DND-41 (cell line): Measurements from ENCODE around the gene CPT1A.

Experiments
- ATAC-seq: fragments of 200-7000 bp; cut with Tn5 transposase; 3 replicates; pipeline ENCODE4 v1.9.1; 2021; ENCODE audit warnings: low read depth; ENCODE audit not compliant: insufficient read depth
- DNase-seq: peaks from one replicate; pipeline ENCODE4 v3.0.0-alpha.2; 2020
- H2AFZ ChIP-seq: 2 replicates; pipeline ENCODE4 v1.6.0; 2012; ENCODE audit warnings: low read depth, low read length
- H3K27ac ChIP-seq: 2 replicates; pipeline ENCODE4 v1.5.1; 2012; ENCODE audit warnings: low read length, inconsistent platforms
- H3K27me3 ChIP-seq: fragments of 200-600 bp; sonication (generic); 2 replicates; pipeline ENCODE4 v1.6.0; 2012; ENCODE audit warnings: low read length, mild to moderate bottlenecking, inconsistent platforms; ENCODE audit not compliant: insufficient read depth, poor library complexity
- H3K36me3 ChIP-seq: 2 replicates; pipeline ENCODE4 v1.5.1; 2012; ENCODE audit warnings: low read length, inconsistent platforms; ENCODE audit not compliant: insufficient read depth
- H3K4me1 ChIP-seq: 2 replicates; pipeline ENCODE4 v1.5.1; 2012; ENCODE audit warnings: mild to moderate bottlenecking, low read length; ENCODE audit not compliant: insufficient read depth
- H3K4me2 ChIP-seq: 2 replicates; pipeline ENCODE4 v1.6.0; 2012; ENCODE audit warnings: mild to moderate bottlenecking, moderate library complexity, low read length, inconsistent platforms; ENCODE audit not compliant: insufficient read depth
- H3K4me3 ChIP-seq, 2 experiments: fragments of 200-600 bp in 1 of 2; shearing (Covaris generic) in 1 of 2; 2 replicates each; pipeline ENCODE4 v1.5.1; 2012 to 2016; ENCODE audit warnings: inconsistent platforms in 2 of 2, low read length in 2 of 2, mild to moderate bottlenecking in 2 of 2, low read depth in 1 of 2, moderate library complexity in 1 of 2
- H3K79me2 ChIP-seq: 2 replicates; pipeline ENCODE4 v1.6.0; 2012; ENCODE audit warnings: low read length, inconsistent platforms; ENCODE audit not compliant: insufficient read depth
- H3K9ac ChIP-seq: 2 replicates; pipeline ENCODE4 v1.6.0; 2012; ENCODE audit warnings: low read depth, mild to moderate bottlenecking, inconsistent platforms, low read length, moderate library complexity
- H3K9me3 ChIP-seq: 2 replicates; pipeline ENCODE4 v1.5.1; 2012; ENCODE audit warnings: low read length, moderate library complexity, mild to moderate bottlenecking, inconsistent platforms; ENCODE audit not compliant: insufficient read depth, severe bottlenecking
- H4K20me1 ChIP-seq: 2 replicates; pipeline ENCODE4 v1.6.0; 2012; ENCODE audit warnings: low read length; ENCODE audit not compliant: insufficient read depth
- CTCF ChIP-seq: IDR thresholded peaks from 2 replicates; pipeline ENCODE4 v1.5.1; 2012; ENCODE audit warnings: borderline replicate concordance, low read length, moderate library complexity, mild to moderate bottlenecking; ENCODE audit not compliant: poor library complexity, severe bottlenecking; ENCODE audit errors: extremely low read depth
- EZH2 ChIP-seq: IDR thresholded peaks from 3 replicates; pipeline ENCODE4 v1.6.1; 2012; ENCODE audit warnings: borderline replicate concordance, low read depth, mild to moderate bottlenecking, moderate library complexity, low read length, inconsistent platforms; ENCODE audit not compliant: severe bottlenecking

Gene CPT1A

DNA sequence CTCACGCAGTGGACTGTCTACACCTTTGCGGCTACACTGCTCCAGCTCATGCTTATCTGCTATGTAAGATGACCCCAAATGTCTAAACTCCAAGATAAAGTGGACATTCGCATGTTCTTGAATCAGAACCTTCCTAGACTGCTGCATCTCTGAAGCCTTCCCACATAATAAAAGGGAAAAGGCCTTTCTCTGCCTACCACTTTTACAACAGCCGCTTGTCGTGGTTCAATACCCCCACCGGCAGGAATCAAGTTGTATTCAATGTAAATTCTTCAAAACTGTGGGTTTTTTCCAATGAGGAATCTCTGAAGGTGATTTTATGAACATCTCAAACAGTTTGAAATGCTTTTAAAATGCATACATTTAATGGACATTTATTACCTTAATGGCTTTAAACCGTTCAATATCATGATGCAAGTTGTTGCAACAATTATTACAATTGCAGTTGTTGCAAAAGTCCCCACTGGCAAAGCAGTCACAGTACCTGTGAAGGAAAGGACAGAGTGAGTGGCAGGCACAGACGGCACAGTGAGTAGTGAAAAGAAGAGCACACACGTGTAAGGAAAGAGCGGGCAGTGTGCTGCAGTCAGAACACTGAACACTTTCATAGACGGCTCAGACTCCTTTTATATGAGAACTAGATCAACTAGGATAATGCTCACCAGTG lies 126.1 kb downstream of the CPT1A start:
- Histone ChIP-seq H3K9ac (no peak overlapping the region), H3K27me3 (peaks cover 3% of the 10 kb centered on the region), H3K9me3 (peaks cover 3% of the 10 kb centered on the region), H2AFZ (no peak overlapping the region), H4K20me1 (no peaks in the 10 kb centered on the region), H3K4me1 (no peaks in the 10 kb centered on the region), H3K79me2 (no peaks in the 10 kb centered on the region), H3K27ac (no peak overlapping the region), H3K36me3 (no peaks in the 10 kb centered on the region), H3K4me2 (no peak overlapping the region), H3K4me3 (no peak overlapping the region)
- ATAC-seq: no peak
- DNase-seq: no peak
- TF ChIP-seq EZH2 (no peak), CTCF (no peak)

DNA sequence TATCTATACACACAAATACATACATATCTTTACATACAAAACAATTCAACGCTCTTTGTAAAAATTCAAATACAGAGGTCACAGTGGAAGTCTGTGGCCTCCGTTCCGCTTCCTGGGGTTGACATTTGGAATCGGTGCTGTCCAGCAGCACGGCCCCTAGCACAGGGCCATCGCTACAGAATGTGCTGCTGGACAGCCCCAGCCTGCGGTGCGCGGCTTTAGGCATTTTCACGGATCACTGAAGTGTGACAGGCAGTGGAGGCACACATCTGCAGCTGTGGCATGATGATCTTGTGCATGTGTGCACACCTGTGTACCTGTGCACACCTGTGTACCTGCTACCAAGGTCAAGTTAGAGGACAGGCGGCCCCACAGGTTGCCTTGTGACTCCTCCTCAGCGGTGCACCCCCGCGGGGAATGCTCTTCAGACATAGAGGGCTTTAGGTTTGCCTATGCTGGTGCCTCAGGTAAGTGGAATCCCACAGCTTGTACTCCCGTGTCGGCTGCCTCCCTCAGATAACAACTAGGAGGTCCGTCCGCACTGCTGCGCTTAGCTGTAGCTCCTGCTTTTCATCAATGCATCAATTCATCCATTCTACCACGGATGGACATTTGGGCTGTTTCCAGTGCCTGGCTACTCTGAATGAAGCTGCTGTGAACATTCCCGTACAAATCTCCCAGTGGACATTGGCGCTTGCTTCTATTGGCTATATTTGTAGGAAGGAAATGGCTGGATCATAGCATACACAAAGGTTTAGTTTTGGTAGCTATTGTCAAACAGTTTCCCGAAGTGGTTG lies 127.5 kb downstream of the CPT1A start:
- no peak overlapping the region for H3K4me2 ChIP-seq
- no peaks in the 10 kb centered on the region for H3K79me2 ChIP-seq
- H3K4me1 ChIP-seq: no peaks in the 10 kb centered on the region
- H3K27ac ChIP-seq: no peak overlapping the region
- no peaks in the 10 kb centered on the region for H4K20me1 ChIP-seq
- no peak overlapping the region for H3K9ac ChIP-seq
- no peak for TF ChIP-seq CTCF
- no peak for TF ChIP-seq EZH2
- H3K4me3 ChIP-seq: no peak overlapping the region
- H3K9me3 ChIP-seq: no peaks in the 10 kb centered on the region
- H3K36me3 ChIP-seq: no peaks in the 10 kb centered on the region
- ATAC-seq (no peak), DNase-seq (no peak)
- H3K27me3 ChIP-seq: peaks cover 3% of the 10 kb centered on the region
- no peak overlapping the region for H2AFZ ChIP-seq

- no peak for DNase-seq
- H3K27me3 ChIP-seq: peaks cover 3% of the 10 kb centered on the region
- no peak for TF ChIP-seq CTCF
- no peak for ATAC-seq
- no peak overlapping the region for H2AFZ ChIP-seq
- no peaks in the 10 kb centered on the region for H3K4me1 ChIP-seq
- no peak overlapping the region for H3K4me3 ChIP-seq
- H3K79me2 ChIP-seq: no peaks in the 10 kb centered on the region
- H3K9me3 ChIP-seq: no peaks in the 10 kb centered on the region
- no peaks in the 10 kb centered on the region for H4K20me1 ChIP-seq
- H3K27ac ChIP-seq: no peak overlapping the region
- no peaks in the 10 kb centered on the region for H3K36me3 ChIP-seq
- H3K9ac ChIP-seq: no peak overlapping the region
- no peak overlapping the region for H3K4me2 ChIP-seq
Measured at GRCh38 chr11:68711114-68711513, 130.6 kb downstream of the CPT1A start.
